Caco-2 (cell line): ENCODE data around the gene MET. TPM values are rescaled to one million over a fixed set of nuclear protein-coding genes. Genes with fewer than 3 reads are reported as not detected.
A peak's percentile ranks its signal among the peaks of the same experiment; 100 is the strongest.

ENCODE experiments used
- BruUV-seq: library from RNA; stranded (reverse); fragments of 400-500 nt; replicated peaks from 2 replicates; lab custom pipeline; 2021; lab: Mats Ljungman, UMichigan
- CTCF ChIA-PET: fragments of 300-600 bp; sonication (Branson Sonifier 250); formaldehyde crosslinking; loops from one replicate; lab custom pipeline; 2022; ENCODE audit warnings: antibody characterized with exemption; lab: Charles Lee
- POLR2A ChIA-PET: fragments of 300-600 bp; sonication (Branson Sonifier 250); formaldehyde crosslinking; loops from one replicate; lab custom pipeline; 2022; ENCODE audit warnings: antibody characterized with exemption; lab: Charles Lee
- DNase-seq, 2 experiments: peaks; one replicate each; pipeline versions ENCODE4 v3.0.0 to v3.0.0-alpha.2; 2020 to 2022
- H3K27me3 ChIP-seq: replicated peaks from 2 replicates; pipeline ENCODE4 v1.6.0; 2011; ENCODE audit warnings: low read length; ENCODE audit not compliant: control insufficient read depth, insufficient read depth
- H3K36me3 ChIP-seq: 2 replicates; pipeline ENCODE4 v1.5.1; 2011; ENCODE audit warnings: low read length; ENCODE audit not compliant: control insufficient read depth, insufficient read depth
- H3K4me1 ChIP-seq: fragments of 250-450 bp; sonication (Bioruptor Pico); 2 replicates; pipeline ENCODE4 v1.5.1; 2020; ENCODE audit warnings: mild to moderate bottlenecking
- H3K4me3 ChIP-seq: 2 replicates; pipeline ENCODE4 v1.5.1; 2011; ENCODE audit warnings: low read depth, mild to moderate bottlenecking, control low read depth, low read length
- H3K9me3 ChIP-seq: fragments of 250-450 bp; sonication (Bioruptor Pico); 2 replicates; pipeline ENCODE4 v1.5.1; 2020; ENCODE audit warnings: mild to moderate bottlenecking, moderate library complexity
- H3K27ac Mint-ChIP-seq: one replicate; pipeline ENCODE4 v1.8.0; 2022; ENCODE audit warnings: mixed read lengths; ENCODE audit not compliant: unreplicated experiment
- H3K27me3 Mint-ChIP-seq: one replicate; pipeline ENCODE4 v1.8.0; 2022; ENCODE audit warnings: mixed read lengths; ENCODE audit not compliant: insufficient read depth, unreplicated experiment
- H3K36me3 Mint-ChIP-seq: one replicate; pipeline ENCODE4 v1.8.0; 2022; ENCODE audit warnings: mild to moderate bottlenecking, mixed read lengths; ENCODE audit not compliant: insufficient read depth, unreplicated experiment
- H3K4me1 Mint-ChIP-seq: one replicate; pipeline ENCODE4 v1.8.0; 2022; ENCODE audit warnings: low read depth, mixed read lengths; ENCODE audit not compliant: unreplicated experiment
- H3K4me3 Mint-ChIP-seq: one replicate; pipeline ENCODE4 v1.8.0; 2022; ENCODE audit warnings: mild to moderate bottlenecking, moderate library complexity, mixed read lengths; ENCODE audit not compliant: unreplicated experiment
- H3K9me3 Mint-ChIP-seq: one replicate; pipeline ENCODE4 v1.8.0; 2022; ENCODE audit warnings: mixed read lengths; ENCODE audit not compliant: unreplicated experiment
- CTCF ChIP-seq, 2 experiments: fragments of 200-600 bp in 1 of 2; IDR thresholded peaks; 1 replicate in 1 of 2; 2 replicates in 1 of 2; pipeline versions ENCODE4 v1.5.1 to v1.8.0; 2011 to 2022; ENCODE audit warnings: antibody characterized with exemption in 1 of 2, control low read depth in 1 of 2, inconsistent platforms in 1 of 2, low read depth in 1 of 2, low read length in 1 of 2, mild to moderate bottlenecking in 1 of 2, moderate library complexity in 1 of 2; ENCODE audit not compliant: insufficient read depth in 1 of 2, severe bottlenecking in 1 of 2, unreplicated experiment in 1 of 2
- intact Hi-C: fragments of 100-400 bp; cut with micrococcal nuclease; formaldehyde crosslinking; loops from one replicate; pipeline ENCODE4 v1.10.0; 2022; ENCODE audit not compliant: unreplicated experiment
- total RNA-seq: library from RNA; stranded (reverse); gene quantifications from 2 replicates; pipeline ENCODE4 v1.2.3, GENCODE V29; 2022

MET gene
- total RNA-seq, 1 experiment from 2014 or later = 82.9 TPM

- no peaks in the 10 kb centered on the region for H3K27me3 ChIP-seq
- Mint-ChIP-seq H3K27ac (no peak overlapping the region), H3K27me3 (no peaks in the 10 kb centered on the region), H3K4me3 (no peak overlapping the region), H3K4me1 (peaks cover 27% of the 10 kb centered on the region), H3K36me3 (peaks cover 20% of the 10 kb centered on the region), H3K9me3 (peaks cover 15% of the 10 kb centered on the region)
- CTCF ChIA-PET = no interaction called here
- no peak overlapping the region for H3K4me3 ChIP-seq
- no TSS peak for BruUV-seq
- H3K36me3 ChIP-seq = no peaks in the 10 kb centered on the region
- H3K4me1 ChIP-seq = peaks cover 8% of the 10 kb centered on the region; the same call in 1 of the 2 replicates
- POLR2A ChIA-PET = no interaction called here
- H3K9me3 ChIP-seq = no peaks in the 10 kb centered on the region; the same call in 1 of the 2 replicates
- intact Hi-C loops = no loop called here
- no peak for TF ChIP-seq CTCF (IDR thresholded peaks at IDR 0.05; ENCODE audit: insufficient read depth in 1 of 2, low read depth in 1 of 2, low read length in 1 of 2, severe bottlenecking in 1 of 2, unreplicated experiment in 1 of 2)
- DNase-seq = no peak
Measured at GRCh38 chr7:116683786-116684185, 11.8 kb downstream of the MET start.

DNA sequence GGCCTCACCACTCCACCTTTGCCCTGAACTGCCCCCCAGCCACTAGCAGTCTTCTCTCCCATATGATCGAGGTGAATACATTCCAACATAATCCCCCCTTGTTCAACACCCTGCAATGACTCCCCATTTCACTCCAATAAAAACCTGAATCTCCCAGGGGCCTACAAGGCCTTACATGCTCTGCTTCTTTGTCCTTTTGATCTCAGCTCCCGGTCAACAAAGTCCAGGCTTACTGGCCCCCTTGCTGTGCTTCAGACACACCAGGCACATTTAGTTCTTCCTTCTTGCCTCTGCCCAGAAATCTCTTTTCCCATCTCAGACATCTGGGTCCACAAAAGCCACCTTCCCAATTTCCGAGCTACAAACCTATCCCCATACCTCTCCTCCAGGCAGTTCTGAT is 14.0 kb downstream of the MET start:
- peaks cover 15% of the 10 kb centered on the region for H3K9me3 Mint-ChIP-seq
- H3K36me3 Mint-ChIP-seq = peaks cover 26% of the 10 kb centered on the region
- ChIA-PET CTCF (interaction anchor here (0.6 kb wide), 1 partner anchor 14 kb away, joined by 3 read pairs; the partner anchor contains the start of gene MET), POLR2A (no interaction called here)
- H3K4me1 Mint-ChIP-seq = peaks cover 27% of the 10 kb centered on the region
- TF ChIP-seq CTCF (IDR thresholded peaks at IDR 0.05; ENCODE audit: insufficient read depth in 1 of 2, low read depth in 1 of 2, low read length in 1 of 2, severe bottlenecking in 1 of 2, unreplicated experiment in 1 of 2) = no peak
- DNase-seq = no peak
- no TSS peak for BruUV-seq
- Histone ChIP-seq H3K27me3 (no peaks in the 10 kb centered on the region), H3K9me3 (no peaks in the 10 kb centered on the region; the same call in 1 of the 2 replicates), H3K4me1 (peaks cover 8% of the 10 kb centered on the region; the same call in 1 of the 2 replicates), H3K4me3 (no peak overlapping the region), H3K36me3 (no peaks in the 10 kb centered on the region)
- H3K27ac Mint-ChIP-seq = peak overlapping the region; percentile 10
- intact Hi-C loops = no loop called here
- H3K4me3 Mint-ChIP-seq = no peak overlapping the region
- H3K27me3 Mint-ChIP-seq = no peaks in the 10 kb centered on the region

- intact Hi-C loops = no loop called here
- peaks cover 27% of the 10 kb centered on the region for H3K4me1 Mint-ChIP-seq
- peaks cover 8% of the 10 kb centered on the region; the same call in 1 of the 2 replicates for H3K4me1 ChIP-seq
- H3K9me3 ChIP-seq = no peaks in the 10 kb centered on the region; the same call in 1 of the 2 replicates
- H3K27me3 Mint-ChIP-seq = no peaks in the 10 kb centered on the region
- POLR2A ChIA-PET = no interaction called here
- H3K36me3 Mint-ChIP-seq = peaks cover 31% of the 10 kb centered on the region
- DNase-seq = no peak
- H3K4me3 ChIP-seq = no peak overlapping the region
- H3K4me3 Mint-ChIP-seq = no peak overlapping the region
- H3K27me3 ChIP-seq = no peaks in the 10 kb centered on the region
- no TSS peak for BruUV-seq
- TF ChIP-seq CTCF (IDR thresholded peaks at IDR 0.05; ENCODE audit: insufficient read depth in 1 of 2, low read depth in 1 of 2, low read length in 1 of 2, severe bottlenecking in 1 of 2, unreplicated experiment in 1 of 2) = no peak
- CTCF ChIA-PET = interaction anchor here (0.6 kb wide), 1 partner anchor 15 kb away, joined by 3 read pairs; the partner anchor contains the start of gene MET
- H3K27ac Mint-ChIP-seq = no peak overlapping the region
- no peaks in the 10 kb centered on the region for H3K36me3 ChIP-seq
- H3K9me3 Mint-ChIP-seq = peaks cover 15% of the 10 kb centered on the region
Measured at GRCh38 chr7:116686812-116687419, 14.9 kb downstream of the MET start.
